Vagina (tissue), 2 donors: ENCODE measurements around the gene TSPAN14. TPM values are rescaled to one million over a fixed set of nuclear protein-coding genes. Genes with fewer than 3 reads are reported as not detected.

Experiments used
- DNase-seq, 2 donors: peaks; one replicate each; pipeline ENCODE4 v3.0.0-alpha.2; 2017; ENCODE audit errors: extremely low spot score in 2 of 2
- H3K27ac ChIP-seq: fragments of 200-600 bp; sonication (generic); one replicate; pipeline ENCODE4 v1.5.1; 2019
- H3K27me3 ChIP-seq: fragments of 200-600 bp; sonication (generic); one replicate; pipeline ENCODE4 v1.5.1; 2019
- H3K36me3 ChIP-seq, 2 donors: fragments of 200-600 bp; sonication (generic); one replicate each; pipeline ENCODE4 v1.5.1; 2017 to 2019
- H3K4me1 ChIP-seq: fragments of 200-600 bp; sonication (generic); one replicate; pipeline ENCODE4 v1.5.1; 2019
- H3K4me3 ChIP-seq, 2 donors: fragments of 200-600 bp; sonication (generic); 1 replicate in 1 of 2; 2 replicates in 1 of 2; pipeline ENCODE4 v1.5.1; 2016 to 2019
- H3K9me3 ChIP-seq: fragments of 200-600 bp; sonication (generic); one replicate; pipeline ENCODE4 v1.5.1; 2019
- CTCF ChIP-seq, 3 experiments: fragments of 450-650 bp in 2 of 3; fragments of 200-600 bp in 1 of 3; sonication (generic) in 1 of 3; IDR thresholded peaks; one replicate each; pipeline ENCODE4 v1.5.1; 2017 to 2019; ENCODE audit warnings: antibody characterized with exemption in 3 of 3, mild to moderate bottlenecking in 2 of 3, moderate library complexity in 2 of 3
- POLR2A ChIP-seq, 2 donors: fragments of 450-650 bp; IDR thresholded peaks; one replicate each; pipeline ENCODE4 v1.6.1; 2017; ENCODE audit warnings: antibody characterized with exemption in 2 of 2, mild to moderate bottlenecking in 2 of 2, moderate library complexity in 2 of 2
- POLR2AphosphoS5 ChIP-seq, 2 donors: sonication (generic); formaldehyde crosslinking; IDR thresholded peaks; one replicate each; pipeline ENCODE4 v1.9.0; 2017; ENCODE audit warnings: antibody characterized with exemption in 2 of 2, mild to moderate bottlenecking in 2 of 2, low read depth in 1 of 2; ENCODE audit not compliant: insufficient read depth in 1 of 2
- intact Hi-C: fragments of 100-400 bp; cut with DNase I; formaldehyde crosslinking; loops from one replicate; pipeline ENCODE4 v1.15.1; 2023
- total RNA-seq: library from RNA; depleted of rRNA; stranded (reverse); fragments of >200 nt; gene quantifications from one replicate; pipeline ENCODE4 v1.2.3, GENCODE V29; 2016

Gene TSPAN14
- total RNA-seq, 1 donor from 2014 or later: 98.0 TPM

DNA sequence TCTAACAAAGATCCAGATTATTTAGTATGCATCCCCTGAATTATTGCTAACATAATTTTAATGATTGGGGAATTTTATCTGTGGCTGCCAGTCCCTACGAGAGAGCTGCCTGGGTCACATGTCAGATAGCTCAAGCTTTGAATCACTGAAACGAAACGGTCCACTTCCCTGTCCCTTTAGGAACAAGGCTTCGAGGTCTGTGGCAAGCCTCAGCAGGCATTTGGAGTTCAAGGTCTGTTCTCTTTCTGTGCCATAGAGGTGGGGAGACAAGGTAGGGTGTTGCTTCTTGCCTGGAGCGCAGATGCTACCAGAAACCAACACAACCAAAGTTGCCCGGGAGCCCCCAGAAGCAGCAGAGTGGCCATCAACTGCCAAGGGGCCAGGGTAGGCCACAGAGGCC, 69.7 kb downstream of the TSPAN14 start:
- H3K4me1 ChIP-seq: peaks cover 17% of the 10 kb centered on the region
- intact Hi-C loops: no loop called here
- H3K4me3 ChIP-seq: no peak overlapping the region
- H3K36me3 ChIP-seq: peaks cover 0 to 5% of the 10 kb centered on the region in 2 donors
- no peak for DNase-seq
- TF ChIP-seq CTCF (IDR thresholded peaks at IDR 0.05) (no peak), POLR2AphosphoS5 (IDR thresholded peaks at IDR 0.05; ENCODE audit: insufficient read depth in 1 of 2, low read depth in 1 of 2) (no peak), POLR2A (IDR thresholded peaks at IDR 0.05) (no peak)
- no peak overlapping the region for H3K27ac ChIP-seq
- H3K27me3 ChIP-seq: no peaks in the 10 kb centered on the region
- no peaks in the 10 kb centered on the region for H3K9me3 ChIP-seq

DNA sequence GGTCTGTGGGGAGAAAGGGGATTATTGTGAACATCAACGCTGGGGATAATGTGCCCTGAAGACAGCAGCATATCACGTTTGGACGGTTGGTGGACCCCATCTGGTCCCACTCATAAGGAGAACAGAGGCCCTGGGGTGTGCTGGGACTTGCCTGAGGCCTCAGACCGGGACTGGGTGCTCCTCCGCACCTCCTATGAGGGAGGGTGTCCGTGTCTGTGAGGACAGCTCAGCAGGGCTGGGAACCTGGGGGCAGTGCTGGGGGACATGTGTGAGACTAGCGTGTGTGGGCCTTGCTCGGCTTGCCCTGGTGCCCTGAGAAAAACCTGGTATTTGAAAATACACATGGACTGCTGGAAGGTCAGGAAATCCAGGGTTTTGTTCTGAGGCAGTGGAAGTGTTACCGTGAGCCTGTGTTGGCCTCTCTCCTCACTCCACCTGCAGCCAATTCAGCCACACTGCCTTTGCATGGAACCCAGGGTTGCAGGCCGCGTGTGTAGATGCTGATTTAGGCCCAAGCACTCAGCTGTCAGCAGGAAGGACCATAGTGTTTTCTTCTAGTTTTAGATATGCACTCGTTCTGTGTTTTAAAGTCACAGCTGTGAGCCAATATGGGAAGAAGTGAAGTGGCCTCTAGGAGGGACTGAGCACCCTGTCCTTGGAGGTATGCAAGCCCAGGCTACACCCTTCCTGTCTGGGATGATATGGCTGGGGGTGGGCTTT, 70.2 kb downstream of the TSPAN14 start:
- Histone ChIP-seq H3K4me3 (no peak overlapping the region), H3K9me3 (no peaks in the 10 kb centered on the region), H3K27me3 (no peaks in the 10 kb centered on the region), H3K27ac (no peak overlapping the region), H3K36me3 (no peaks in the 10 kb centered on the region), H3K4me1 (peaks cover 23% of the 10 kb centered on the region)
- no peak for DNase-seq
- intact Hi-C loops: no loop called here
- TF ChIP-seq CTCF (IDR thresholded peaks at IDR 0.05) (no peak), POLR2A (IDR thresholded peaks at IDR 0.05) (no peak), POLR2AphosphoS5 (IDR thresholded peaks at IDR 0.05; ENCODE audit: insufficient read depth in 1 of 2, low read depth in 1 of 2) (no peak)

DNA sequence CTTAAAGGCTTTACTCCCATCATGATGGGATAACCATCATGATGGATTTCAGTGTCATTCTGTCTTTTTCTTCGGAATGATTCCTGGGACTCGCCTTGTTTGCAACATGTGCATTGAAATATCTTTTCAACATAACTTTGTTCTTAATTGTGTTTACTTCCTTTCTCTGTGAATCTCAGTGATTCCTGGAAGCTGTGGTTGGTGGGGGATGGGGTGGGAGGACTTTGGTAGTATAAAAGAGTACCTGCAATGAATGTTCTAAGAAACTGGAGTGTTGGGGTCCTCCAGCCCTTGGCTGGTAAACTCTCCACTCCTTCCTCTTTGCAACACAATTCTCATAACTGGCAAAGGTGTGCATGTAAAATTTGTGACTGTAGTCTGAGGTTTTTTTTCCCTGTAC, 72.1 kb downstream of the TSPAN14 start:
- TF ChIP-seq POLR2A (IDR thresholded peaks at IDR 0.05) (no peak), CTCF (IDR thresholded peaks at IDR 0.05) (no peak), POLR2AphosphoS5 (IDR thresholded peaks at IDR 0.05; ENCODE audit: insufficient read depth in 1 of 2, low read depth in 1 of 2) (no peak)
- Histone ChIP-seq H3K27me3 (no peaks in the 10 kb centered on the region), H3K27ac (no peak overlapping the region), H3K4me1 (peaks cover 29% of the 10 kb centered on the region), H3K9me3 (no peaks in the 10 kb centered on the region), H3K4me3 (no peak overlapping the region), H3K36me3 (no peaks in the 10 kb centered on the region)
- DNase-seq: no peak
- intact Hi-C loops: no loop called here

GRCh38 chr10:80526742-80527141, 72.6 kb downstream of the TSPAN14 start:
- Histone ChIP-seq H3K27me3 (no peaks in the 10 kb centered on the region), H3K4me3 (no peak overlapping the region), H3K36me3 (no peaks in the 10 kb centered on the region), H3K9me3 (no peaks in the 10 kb centered on the region), H3K27ac (no peak overlapping the region), H3K4me1 (peaks cover 29% of the 10 kb centered on the region)
- TF ChIP-seq POLR2AphosphoS5 (IDR thresholded peaks at IDR 0.05; ENCODE audit: insufficient read depth in 1 of 2, low read depth in 1 of 2) (no peak), POLR2A (IDR thresholded peaks at IDR 0.05) (no peak), CTCF (IDR thresholded peaks at IDR 0.05) (no peak)
- intact Hi-C loops: no loop called here
- no peak for DNase-seq

GRCh38 chr10:80528185-80528700, 74.1 kb downstream of the TSPAN14 start:
- no peak overlapping the region for H3K27ac ChIP-seq
- H3K4me3 ChIP-seq: no peak overlapping the region
- no peaks in the 10 kb centered on the region for H3K9me3 ChIP-seq
- no peaks in the 10 kb centered on the region for H3K36me3 ChIP-seq
- H3K27me3 ChIP-seq: no peaks in the 10 kb centered on the region
- intact Hi-C loops: no loop called here
- TF ChIP-seq POLR2AphosphoS5 (IDR thresholded peaks at IDR 0.05; ENCODE audit: insufficient read depth in 1 of 2, low read depth in 1 of 2): no peak
- no peak for TF ChIP-seq POLR2A (IDR thresholded peaks at IDR 0.05)
- TF ChIP-seq CTCF (IDR thresholded peaks at IDR 0.05): no peak
- no peak for DNase-seq
- H3K4me1 ChIP-seq: peaks cover 29% of the 10 kb centered on the region
